GM19468 (cell line): ENCODE data around the gene PDE2A.

Experiments used
- ATAC-seq: cut with Tn5 transposase; IDR thresholded peaks from one replicate; pipeline ENCODE4 v1.9.1; 2021; ENCODE audit warnings: mild to moderate bottlenecking, moderate library complexity, moderate number of reproducible peaks; ENCODE audit not compliant: unreplicated experiment; ENCODE audit errors: extremely low read depth

PDE2A gene

DNA sequence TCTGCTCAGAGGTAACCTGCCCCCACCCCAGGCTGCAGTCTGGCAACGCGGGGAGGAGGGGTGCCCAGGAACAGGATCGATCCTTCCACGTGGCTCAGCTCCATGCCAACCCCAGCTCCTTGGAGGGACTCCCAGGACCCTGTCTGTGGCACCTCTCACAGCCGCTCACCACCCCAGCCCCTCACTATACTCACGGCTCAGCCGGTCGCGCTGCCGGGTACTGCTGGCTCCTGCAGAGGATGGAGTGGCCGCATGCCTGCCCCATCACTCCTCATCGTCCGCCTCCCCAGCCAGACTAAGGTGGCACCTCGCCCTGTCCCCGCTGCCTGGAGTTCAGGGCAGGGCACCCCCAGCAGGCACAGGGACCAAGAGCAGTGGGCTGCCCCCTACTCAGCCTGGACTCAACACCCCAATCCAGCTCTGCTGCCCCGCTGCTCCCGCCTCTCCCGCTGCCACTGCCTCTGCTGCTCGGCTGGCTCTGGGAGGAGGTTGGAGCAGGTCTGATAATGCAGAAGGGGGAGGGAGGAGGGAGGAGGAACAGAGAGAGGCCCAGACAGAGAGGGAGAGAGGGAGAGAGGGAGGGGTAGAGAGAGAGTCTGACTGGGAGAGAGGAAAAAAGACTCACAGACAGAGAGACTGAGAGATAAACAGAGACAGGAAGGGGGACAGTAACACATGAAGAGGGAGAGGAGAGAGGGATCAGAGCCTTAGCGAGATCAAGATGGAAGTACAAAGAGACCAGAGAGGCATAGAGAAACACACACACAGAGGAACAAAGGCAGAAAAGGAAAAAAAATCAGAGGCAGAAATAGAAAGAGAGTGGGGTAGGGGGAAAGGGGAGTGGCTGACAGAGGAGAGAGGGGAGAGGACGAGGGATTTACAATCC lies at the start of gene PDE2A:
PDE2A (minus strand) TSS at position 480 of the 886 bp plus-strand sequence; CDS start at position 265, 215 bp downstream.
- no peak for ATAC-seq

DNA sequence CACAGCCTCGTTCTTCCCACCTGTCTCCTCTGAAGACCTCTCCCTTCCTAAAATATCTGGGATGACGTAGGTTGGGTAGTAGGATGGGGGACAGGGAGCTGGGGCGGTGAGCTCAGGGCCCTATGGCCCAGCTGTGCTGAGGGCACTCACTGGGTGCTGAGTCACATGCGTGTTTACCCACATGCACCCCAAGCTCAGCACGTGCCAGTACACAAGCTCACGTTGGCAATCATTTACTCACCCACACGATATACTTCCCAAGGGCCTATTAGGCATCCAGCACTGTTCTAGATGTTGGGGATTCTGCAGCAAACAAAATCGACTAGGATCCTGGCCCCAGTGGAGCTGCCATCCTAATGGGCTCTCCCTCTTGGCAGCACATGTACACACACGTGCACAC lies 49.3 kb upstream of the PDE2A start:
- ATAC-seq = no peak

DNA sequence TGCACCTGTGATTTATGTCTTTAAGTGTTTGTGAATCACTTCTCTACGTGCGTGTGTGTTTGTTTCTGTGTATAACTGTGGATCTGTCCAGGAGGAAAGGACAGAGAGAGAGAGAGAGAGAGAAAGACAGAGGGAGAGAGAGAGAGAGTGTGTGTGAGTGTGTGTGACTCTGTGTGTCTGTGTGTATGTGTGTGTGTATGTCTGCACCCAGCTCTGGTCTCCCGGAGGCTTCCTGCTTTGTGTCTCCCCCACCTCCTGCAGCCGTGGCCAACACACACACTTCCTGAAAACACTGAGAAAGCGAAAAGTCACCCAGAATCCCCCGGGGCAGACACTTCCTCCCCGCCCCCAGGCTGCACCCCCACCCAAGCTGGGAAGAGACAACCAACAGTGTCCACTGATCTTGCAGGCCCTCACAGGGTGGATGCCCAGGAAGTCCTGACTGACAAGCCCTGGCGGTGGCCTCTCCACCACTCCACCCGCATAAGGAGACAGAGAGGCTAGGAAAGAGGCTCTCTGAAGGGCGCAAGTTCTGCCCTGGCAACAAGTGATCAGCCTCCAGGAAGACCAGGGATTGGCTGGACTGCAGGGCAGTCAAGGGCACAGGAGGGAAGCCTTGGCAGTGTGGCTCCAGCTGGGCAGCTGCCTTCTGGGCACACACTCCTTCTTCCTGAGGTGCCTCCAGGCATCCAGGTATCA lies 48.0 kb upstream of the PDE2A start:
- no peak for ATAC-seq

DNA sequence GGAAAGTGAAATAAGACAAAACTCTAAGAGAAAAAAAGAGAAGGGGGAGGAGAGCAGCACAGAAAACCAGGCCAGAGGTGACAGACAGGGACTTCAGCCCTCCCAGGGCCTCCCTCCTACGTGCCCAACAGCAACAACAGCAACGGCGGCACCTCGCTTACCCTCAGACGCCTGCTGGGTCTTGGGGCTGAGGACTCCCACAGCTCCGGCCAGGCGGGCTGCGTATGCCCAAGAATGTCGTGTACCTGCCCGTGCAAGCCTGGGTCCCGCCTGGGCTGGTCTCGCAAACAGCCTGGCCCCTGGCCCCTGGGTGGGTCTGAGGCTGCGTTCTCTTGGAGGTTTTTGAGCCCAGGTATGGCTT lies 47.4 kb upstream of the PDE2A start:
- ATAC-seq = no peak

DNA sequence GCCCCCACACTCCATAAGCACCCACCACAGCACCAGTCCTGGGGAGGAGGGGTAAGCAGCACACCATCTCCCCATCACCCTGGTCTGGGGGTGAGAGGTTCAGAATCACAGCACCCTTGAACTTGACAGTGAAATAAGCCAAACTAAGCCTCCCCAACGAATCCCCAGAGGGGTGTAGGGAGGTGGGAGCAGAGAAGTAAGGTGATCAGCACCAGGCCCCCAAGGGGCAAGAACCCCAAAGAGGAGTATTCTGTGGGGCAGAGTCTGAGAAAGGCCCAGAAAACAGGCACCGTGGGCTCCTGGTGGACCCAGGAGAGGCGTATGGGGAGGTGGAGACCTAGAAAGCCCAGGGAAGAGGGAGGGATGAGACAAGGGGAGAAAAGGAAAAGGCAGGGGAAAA lies 47.1 kb upstream of the PDE2A start:
- no peak for ATAC-seq

DNA sequence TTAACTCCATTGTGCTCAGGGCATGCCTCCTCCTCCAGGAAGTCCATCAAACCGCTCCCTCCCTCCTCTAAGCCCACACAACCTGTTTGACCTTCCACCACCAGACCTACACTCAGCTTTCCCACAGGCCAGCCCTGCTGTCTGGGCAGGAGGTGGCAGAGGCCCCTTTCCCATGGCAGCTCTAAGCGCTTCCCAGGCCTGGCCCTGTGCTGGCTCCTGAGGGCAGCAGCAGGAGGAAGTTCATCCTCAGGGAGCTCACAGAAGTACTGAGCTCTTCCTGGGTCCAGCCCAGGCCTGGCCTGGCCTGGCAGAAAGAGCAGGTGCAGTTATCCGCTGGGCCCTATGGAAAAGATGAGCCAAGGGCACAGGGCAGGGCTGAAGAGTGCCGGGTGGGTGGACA lies 46.6 kb upstream of the PDE2A start:
- no peak for ATAC-seq

DNA sequence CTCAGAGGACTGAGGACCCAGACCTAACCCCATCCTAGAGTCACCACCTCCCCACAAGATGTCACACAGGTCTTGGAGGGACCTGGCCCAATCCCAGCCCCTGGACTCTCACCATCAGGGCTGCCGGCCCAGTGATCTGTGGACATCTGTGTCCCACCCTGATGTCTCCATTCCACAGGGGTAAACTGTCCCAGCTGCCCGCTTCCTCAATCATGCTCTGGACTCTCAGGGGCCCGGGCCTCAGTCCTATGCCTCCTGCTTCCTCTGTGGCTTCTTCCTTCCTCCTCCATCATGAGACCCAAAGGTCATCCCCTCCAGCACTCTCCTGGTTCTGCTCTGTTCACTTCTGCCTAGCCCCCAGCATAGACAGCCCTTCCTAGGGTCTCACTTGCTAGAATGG lies 45.8 kb upstream of the PDE2A start:
- ATAC-seq = no peak

DNA sequence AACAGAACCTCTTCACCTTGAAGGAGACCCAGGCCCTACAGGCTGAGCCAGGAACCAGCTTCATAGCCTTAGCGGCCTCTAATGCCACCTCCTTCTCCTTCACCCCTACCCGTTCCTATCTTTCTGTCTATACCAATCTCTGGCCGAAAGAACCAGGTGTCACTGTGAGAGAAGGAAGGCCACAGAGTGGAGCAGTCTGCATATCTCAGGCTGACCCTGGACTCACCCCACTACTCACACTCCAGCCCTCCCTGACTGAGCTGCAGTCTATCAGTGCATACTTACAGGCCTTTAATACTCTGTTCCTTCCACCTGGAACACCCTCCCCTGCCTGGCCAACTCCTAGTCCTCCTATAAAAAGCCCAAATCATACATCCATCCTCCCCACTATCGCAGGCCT lies 45.3 kb upstream of the PDE2A start:
- ATAC-seq = no peak

DNA sequence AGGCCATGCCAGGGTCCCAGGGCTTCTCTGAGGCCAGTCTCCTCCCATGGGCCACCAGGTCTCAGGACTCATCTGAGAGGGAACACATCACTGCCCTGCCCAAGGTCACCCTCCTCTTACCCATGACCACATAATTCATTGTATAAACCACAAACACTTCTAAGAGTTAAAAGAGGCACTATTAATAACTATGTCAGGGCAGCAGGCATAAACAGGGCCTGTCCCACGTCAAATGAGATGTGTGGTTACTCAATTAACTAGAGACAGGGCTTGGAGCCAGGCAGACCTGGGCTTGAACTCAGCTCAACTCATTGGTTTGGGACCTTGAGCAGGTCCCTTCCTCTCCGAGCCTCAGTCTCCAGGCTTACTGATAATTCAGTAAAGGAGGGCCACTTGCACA lies 44.9 kb upstream of the PDE2A start:
- no peak for ATAC-seq

DNA sequence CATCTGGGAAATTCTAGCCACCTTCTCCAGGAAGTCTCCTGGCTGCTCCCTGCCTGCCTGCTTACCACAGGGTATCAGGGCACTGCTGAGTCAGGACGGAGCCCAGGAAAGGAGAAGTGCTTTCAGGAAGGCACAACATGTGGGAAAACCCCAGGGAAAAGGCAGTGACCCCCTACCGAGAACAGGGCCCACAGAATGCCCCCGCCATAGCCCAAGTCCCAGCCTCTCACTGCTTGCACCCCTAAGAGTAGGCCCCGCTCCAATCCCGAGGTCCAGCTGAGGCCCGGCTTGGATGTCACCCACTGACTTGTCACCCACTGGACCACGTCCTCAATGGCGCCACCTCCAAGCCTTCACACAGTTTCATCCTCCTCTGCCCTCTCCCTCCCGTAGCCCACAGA lies 43.9 kb upstream of the PDE2A start:
- no peak for ATAC-seq

DNA sequence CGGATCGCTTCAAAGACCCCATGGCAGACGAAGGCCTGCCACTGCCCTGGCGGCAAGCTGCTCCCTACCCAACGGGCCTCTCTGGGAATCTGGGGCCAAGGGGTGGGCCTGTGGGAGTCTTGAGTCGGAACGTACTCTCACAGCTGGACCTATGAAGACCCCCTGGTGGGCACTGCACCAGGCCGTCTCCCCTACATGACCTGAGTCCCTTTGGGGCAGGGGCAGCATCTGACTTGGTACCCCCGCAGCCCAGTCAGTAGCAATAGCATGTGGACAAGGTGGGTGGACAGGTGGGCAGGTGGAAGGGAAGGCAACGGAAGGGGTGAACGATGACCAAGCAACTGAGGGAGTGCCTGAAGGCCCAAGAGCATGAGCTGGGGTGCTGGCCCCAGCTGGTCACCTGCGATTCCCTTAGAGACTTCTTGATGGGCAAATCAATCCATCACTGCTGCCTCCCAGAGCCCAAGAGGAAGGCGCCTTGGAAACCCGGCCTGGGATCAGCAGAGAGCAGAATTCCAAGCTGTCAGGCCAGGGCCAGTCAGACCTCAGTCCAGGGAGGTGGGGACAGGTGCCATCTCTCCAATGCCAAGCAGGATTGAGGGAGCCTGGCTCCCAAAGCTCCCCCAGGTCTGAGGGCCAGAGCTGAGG lies 42.7 kb upstream of the PDE2A start:
- ATAC-seq = no peak

DNA sequence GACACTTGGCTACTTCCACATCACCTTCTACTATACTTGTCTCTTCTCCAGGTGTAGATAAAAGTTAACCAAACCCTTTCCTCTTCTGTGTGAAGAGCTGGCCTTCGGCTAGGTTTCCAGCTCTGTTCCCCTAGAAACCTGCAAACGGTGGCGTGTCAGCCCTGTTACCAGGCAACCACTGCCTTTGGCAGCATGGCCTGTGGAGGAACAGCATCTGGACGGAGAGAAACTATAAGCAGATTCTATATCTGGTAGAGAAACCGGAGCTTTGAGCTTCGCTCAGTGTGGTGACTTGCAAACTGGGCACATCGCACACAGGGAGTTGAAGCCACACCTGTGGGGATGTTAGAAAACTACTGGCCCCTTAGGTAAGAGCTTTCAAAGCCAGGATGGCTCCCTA lies 42.1 kb upstream of the PDE2A start:
- no peak for ATAC-seq

DNA sequence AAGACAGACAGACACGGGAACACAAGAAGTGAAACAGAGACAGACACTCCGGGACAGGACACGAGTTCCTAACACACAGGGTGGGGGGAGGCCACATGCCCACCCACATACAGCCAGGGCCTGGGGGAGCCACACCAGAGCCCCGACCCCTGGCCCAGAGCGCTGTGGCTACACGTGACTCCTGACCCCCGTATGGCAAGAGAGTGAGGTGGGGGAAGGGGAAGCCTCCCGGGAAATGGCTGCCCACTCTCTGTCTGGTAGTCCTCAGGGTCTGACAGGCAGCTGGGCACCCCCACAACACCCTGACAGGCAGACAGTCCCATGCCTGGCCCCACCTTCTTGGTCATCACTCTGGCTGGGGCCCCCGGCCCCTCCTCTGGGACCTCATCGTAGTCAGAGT lies 38.6 kb upstream of the PDE2A start:
- ATAC-seq = no peak

DNA sequence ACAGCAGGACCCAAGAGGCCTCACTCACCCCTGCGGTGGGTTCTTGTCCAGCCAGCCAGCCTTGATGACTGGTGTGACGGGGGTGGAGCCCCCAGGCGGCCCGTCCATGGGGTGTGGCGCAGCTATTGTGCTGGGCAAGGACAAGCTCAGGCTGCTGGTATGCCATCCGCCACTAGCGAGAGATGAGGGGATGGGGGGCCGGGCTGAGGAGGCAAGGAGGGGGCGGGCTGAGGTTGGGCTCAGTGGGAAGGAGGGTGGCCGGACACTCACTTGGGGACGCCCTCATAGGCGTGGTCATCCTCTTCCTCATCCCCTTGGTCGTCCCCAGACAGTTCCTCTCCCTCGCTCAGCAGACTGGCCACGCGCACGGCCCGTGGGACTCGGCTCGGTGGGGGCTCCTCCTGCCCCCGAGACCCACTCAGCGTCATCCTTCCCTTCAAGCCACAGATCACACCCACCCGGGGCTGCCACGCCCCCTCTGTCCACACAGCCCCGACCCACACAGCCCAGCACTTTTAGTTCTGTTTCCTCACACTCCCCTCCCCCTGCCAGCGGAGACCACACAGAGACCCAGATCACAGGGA lies 38.0 kb upstream of the PDE2A start:
- no peak for ATAC-seq

DNA sequence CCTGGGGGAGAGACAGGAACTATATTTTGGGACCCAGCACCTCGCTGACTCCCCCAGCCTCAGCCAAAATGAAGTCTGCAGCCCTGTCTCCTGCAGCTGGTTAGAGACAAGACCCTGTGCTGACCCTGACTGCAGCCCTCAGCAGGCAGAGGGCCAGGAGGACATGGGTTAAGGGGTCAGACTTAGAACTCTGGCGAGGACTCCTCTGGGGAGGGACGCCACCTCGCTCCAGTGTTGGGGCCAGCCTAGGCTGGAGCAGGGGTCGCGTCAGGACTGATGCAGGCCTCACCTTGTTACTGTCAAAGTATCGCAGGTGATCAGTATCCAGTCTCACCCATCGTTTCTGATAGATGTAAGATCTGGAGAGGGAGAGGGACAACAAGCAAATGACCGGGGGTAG lies 36.9 kb upstream of the PDE2A start:
- no peak for ATAC-seq

DNA sequence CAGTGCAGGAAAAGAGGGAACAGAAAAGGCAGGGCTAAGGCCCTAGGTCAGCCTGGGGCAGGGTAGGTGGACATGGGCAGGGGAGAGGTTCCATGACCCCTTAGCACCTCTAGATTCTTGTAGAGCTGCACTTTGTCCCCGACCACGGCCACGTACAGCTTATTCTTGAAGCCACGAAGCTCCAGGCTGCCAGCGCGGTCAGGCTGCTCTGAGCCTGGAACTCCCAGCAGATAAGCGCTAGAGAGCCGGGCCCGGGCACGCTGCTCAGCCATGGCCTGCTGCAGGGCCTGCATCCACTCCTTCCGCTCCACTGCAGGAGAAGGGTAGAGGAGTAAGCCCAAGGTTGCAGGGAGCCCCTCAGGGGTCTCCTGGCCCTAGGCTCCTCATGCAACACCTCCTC lies 36.1 kb upstream of the PDE2A start:
- no peak for ATAC-seq

DNA sequence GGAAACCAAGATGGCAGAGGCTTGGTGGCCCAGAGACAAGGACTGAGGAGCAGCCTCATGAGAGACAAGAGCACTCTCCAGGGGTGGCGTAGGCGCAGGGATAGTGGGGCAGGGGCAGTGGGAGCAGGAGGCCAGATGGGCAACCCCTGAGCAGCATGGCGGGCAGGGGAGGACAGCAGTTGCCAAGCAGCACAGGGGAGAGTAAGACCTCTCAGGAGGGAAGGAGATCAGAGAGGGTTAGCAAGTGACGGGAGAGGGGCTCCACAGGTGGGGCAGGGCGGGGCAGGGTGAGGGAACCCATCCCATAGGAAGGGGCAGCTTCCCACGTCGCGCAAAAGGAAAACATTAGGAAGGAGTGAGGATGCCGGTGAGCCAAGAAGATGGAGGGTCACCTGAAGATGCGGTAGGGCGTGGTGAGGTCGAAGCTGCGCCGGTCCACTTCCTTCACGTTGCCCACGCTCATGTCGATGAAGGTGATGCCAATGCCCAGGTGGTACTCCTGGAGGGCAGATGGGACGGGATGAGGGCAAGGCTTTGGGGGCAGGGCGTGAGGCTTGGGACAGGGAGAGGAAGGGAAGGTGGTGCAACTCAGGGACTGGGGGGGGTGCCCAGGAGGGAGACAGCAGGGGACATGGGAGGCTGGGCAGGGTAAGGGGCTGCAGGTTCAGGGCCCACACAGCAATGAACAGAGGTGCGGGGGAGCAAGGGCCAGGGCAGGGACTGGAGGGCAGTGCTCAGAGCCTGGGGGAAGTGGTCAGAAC lies 35.4 kb upstream of the PDE2A start:
- ATAC-seq = no peak

DNA sequence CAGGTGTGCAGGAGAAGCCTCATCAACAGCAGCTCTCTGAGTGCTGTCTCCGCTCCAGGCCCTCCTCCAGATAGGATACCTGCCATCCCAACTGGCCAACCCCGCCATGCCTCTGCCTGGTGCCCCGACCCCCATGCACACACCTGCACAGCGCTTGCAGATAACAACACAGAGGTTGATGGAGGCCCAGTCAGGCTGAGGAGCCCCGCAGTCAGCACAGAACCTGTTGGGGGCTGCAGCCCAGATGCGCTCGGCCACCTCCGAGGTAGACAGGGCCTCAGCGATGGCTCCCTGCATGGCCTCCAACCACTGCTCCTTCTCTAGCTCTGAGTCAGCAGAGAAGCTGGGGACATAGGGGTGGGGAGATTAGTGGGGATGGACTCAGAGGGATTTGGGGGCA lies 32.8 kb upstream of the PDE2A start:
- no peak for ATAC-seq

DNA sequence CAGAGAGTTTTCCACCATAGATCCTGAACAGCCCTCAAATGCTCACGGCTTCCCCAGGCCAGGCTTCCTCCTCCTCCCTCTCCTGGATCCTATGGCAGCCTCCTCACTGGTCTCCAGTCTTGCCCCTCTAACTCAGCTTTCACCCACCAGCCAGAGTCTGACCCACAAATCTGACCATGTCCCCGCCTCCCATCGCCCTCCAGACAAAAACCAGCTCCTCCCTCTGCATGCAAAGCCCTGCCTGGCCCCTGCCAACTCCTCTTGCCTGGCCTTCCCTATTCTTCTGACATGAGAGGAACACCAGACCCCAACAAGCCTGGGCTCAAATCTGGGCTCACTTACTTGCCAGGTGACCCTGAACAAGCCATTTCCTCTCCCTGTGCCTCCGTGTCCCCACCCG lies 32.4 kb upstream of the PDE2A start:
- no peak for ATAC-seq
